ENCODE measurements around the gene FAN1.
A peak's percentile ranks its signal among the peaks of the same experiment; 100 is the strongest.
"Not testable (repeated sequence)": the region's sequence is repeated elsewhere in the genome, so short reads cannot be mapped to it uniquely, and the experiment has no call there.

FAN1 gene

DNA sequence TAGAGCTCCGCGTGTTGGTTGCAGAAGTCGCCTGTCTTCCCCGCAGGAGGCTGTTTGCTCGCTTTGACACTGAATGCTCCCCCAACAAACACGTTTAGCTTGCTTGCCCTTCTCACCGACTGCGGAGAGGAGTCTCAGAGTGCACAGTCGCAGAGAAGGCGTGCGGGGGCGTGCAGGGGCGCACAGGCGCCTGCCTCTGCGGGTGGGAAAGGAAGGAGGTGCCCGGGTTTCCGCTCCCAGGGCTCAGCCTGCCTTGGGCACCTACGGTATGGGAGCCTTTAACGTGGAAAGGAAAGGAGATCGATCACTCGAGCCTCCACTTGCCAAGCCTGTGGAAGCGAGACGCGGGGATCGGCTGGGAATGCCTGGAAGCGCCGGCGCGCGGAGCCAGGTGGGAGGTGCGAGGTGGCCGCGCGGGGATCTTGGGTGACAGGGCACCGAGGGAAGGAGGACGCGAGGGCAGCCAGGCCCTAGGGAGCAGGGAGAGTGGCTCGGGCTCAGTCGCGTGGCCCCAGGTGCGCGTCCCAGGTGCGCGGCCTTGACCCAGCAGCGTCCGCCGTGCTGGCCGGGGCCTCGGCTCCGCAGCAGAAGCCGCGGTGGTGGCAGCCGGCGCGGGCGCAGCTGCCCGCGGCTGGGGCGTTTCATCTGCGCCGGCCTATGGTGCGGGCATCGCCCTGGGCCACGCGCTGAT, at the start of gene FAN1:
Gene FAN1 (plus strand): TSS at position 419 of the 691 bp plus-strand sequence. CDS start 749 bp downstream, outside the sequence.
- peak; percentile 86 to 88 for DNase-seq

DNA sequence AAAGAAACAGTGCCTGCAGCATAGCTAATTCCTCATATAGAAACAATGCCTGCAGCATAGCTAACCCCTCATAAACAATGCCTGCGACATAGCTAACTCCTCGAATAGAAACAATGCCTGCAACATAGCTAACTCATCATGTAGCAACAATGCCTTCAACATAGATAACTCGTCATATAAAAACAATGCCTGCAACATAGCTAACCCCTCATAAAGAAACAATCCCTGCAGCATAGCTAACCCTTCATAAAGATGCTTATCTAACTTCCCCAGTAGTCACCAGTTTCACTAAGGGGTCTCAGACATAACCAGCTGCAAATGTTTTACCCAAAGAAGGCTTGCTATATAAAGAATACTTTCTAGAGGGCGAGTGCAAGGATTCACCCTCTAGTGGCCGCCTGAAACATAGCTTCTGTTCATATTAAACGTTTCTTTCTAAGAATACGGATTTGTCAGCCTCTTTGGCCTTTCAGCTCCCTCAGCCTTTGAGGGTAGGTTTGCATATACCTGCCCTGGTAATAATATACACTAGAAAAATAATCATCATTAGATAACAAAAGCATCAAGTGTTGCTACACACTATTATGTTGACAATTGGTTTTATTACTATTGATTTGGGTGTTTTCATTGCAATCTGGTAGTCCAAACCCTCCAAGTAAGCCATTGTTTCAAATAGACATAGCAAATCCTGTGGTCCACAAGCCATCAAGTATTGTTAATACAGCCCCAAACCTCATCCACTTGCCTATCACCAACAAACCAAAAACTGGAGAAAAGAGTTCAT, 44.4 kb upstream of the FAN1 start:
- no peak for DNase-seq

DNA sequence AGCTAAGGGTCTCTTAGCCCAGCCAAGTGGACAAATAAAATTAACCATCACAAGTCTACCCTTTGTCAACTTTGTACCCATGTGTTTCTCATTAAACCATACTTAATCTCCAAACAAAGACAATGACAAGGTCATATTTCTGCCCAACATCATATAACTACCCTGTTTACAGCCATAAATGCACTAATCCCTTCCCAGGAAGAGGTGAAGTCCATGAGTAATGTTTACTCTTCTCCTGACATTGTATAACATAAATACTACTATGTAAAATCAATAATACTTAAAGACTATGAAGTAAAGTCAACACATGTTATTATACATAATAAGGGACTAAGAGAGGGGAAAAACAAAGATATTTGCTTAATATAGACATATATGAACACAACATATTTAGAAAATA, 38.5 kb upstream of the FAN1 start:
- no peak for DNase-seq

- DNase-seq, result no peak
Observed at GRCh38 chr15:30870681-30871080, 33.0 kb upstream of the FAN1 start.

DNA sequence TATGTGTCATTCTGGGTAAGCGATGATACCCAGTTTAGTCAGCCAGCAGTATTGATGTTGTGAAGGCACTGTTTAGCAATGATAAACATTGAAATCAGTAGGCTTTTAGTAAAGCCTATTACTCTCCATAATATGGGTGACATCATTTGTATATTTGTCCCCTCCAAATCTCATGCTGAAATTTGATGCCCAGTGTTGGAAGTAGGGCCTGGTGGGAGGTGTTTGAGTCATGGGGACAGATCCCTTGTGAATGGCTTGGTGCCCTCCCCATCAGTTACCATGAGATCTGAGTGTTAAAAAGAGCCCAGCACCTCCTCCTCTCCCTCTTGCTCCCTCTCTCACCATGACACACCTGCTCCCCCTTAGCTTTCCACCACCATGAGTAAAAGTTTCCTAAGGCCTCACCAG, 31.4 kb upstream of the FAN1 start:
- no peak for DNase-seq

DNA sequence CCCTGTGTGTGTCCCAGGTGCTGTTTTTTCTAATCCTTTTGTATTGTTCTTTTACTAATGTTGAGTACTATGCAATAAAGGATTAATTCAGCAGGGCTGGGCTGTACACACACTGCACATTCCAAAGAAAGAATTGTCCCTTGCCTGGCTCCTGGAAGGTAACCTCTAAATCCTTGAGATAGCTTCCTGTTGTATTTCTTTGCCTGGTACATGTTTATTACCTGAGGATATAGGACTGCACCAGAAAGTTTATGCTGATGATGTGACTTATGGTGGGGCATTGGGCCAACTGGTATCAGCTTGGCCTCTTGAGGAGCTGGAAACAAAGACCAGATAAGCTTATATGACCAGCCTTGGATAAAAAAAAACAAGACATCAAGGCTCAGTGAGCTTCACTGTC, 26.6 kb upstream of the FAN1 start:
- no peak for DNase-seq

- no peak for DNase-seq
Observed at GRCh38 chr15:30878515-30878914, 25.2 kb upstream of the FAN1 start.

GRCh38 chr15:30882849-30883433, 20.8 kb upstream of the FAN1 start:
- no peak for DNase-seq

DNA sequence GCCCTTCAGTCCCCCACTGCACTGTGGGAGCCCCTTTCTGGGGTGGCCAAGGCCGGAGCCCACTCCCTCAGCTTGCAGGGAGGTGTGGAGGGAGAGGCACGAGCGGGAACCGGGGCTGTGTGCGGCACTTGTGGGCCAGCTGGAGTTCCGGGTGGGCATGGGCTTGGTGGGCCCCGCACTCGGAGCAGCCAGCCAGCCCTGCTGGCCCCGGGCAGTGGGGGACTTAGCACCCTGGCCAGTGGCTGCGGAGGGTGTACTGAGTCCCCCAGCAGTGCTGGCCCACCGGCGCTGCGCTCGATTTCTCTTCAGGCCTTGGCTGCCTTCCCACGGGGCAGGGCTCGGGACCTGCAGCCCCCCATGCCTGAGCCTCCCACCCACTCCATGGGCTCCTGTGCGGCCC, 20.0 kb upstream of the FAN1 start:
- not testable (repeated sequence) for DNase-seq

GRCh38 chr15:30885814-30886213, 17.9 kb upstream of the FAN1 start:
- DNase-seq, result no peak

- peak in 1 of 2 donors; percentile 14 for DNase-seq
Observed at GRCh38 chr15:30889196-30889595, 14.5 kb upstream of the FAN1 start.

DNA sequence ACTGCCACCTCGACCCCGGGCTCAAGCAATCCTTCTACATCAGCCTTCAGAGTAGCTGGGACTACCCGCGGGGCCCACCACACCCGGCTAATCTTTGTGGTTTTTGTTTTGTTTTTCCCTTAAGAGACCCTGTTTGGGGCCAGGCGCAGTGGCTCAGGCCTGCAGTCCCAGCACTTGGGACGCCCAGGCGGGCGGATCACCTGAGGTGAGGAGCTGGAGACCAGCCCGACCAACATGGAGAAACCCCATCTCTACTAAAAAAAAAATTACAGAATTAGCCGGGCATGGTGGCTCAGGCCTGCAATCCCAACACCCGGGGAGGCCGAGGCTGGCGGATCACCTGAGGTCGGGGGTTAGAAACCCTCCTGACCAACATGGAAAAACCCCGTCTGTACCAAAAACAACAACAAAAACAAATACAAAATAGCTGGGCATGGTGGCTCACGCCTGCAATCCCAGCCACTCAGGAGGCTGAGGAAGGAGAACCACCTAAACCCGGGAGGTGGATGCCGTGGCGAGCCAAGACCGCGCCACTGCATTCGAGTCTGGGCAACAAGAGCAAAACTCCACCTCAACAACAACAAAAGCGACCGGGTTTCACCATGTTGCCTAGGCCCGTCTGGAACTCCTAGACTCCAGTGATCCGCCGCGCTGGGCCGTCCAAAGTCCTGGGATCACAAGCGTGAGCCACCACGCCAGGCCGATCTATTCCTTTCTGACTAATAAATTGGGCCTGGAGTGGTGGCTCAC, 8.1 kb upstream of the FAN1 start:
- DNase-seq, result no peak

DNA sequence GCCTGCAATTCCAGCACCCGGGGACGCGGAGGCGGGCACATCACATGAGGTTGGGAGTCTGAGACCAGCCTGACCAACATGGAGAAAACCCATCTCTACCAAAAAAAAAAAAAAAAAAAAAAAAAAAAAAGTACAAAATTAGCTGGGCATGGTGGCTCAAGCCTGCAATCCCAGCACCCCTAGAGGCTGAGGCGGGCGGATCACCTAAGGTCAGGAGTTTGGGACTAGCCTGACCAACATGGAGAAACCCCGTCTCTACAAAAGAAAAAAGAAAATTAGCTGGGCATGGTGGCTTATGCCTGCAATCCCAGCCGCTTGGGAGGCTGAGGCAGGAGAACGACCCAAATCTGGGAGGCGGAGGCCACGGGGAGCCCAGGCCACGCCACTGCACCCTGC, 7.5 kb upstream of the FAN1 start:
- DNase-seq, result no peak

GRCh38 chr15:30901889-30902288, 1.8 kb upstream of the FAN1 start:
- DNase-seq, result no peak

DNA sequence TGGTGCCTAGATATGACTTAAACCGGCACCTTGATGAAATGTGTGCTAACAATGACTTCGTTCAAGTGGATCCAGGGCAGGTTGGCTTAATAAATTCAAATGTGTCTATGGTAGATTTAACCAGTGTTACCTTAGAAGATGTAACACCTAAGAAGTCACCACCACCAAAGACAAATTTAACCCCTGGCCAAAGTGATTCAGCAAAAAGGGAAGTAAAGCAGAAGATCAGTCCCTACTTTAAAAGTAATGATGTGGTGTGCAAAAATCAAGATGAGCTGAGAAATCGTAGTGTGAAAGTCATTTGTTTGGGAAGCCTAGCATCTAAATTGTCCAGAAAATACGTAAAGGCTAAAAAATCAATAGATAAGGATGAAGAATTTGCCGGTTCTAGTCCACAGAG, 1.1 kb downstream of the FAN1 start:
- no peak for DNase-seq

DNA sequence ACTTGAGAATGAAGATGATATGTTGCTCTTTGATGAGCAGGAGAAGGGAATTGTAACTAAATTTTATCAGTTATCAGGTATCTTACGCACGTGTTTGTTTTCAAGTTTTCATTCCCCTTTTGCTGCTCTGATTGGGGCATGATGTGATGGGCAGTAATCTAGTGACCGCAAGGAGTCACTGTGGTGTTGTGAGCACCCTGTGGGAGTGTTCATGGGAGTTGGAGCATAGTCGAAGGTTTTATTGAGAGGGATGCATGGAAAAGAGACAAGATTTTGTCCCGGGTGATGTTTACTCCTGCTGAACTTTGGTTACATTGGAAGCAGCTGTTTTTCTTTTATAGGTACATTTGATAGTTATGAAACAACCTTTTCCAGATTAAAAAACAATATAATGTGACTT, 2.1 kb downstream of the FAN1 start:
- no peak for DNase-seq

- DNase-seq, result no peak
Observed at GRCh38 chr15:30906366-30906765, 2.7 kb downstream of the FAN1 start.

- DNase-seq, result no peak
Observed at GRCh38 chr15:30913761-30914160, 10.0 kb downstream of the FAN1 start.

DNA sequence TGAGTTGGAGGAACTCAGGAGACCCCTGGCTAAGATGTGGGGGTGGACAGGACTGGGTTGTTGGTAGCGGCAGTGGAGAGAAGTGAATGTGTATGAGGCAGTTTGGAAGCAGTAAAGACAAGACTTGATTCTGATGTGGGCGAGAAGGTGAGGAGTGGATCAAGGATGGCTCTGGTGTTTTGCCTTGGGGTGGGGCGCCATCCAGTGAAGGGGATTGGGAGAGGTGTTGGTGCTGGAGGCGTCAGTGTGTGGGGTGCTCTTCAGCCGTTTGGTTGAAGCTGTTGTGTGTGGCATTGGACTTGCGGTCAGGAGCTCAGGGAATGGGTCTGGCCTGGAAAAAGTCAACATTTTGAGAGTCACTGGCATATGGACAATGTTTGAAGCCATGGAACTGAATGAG, 13.3 kb downstream of the FAN1 start:
- no peak for DNase-seq

GRCh38 chr15:30917675-30918074, 14.0 kb downstream of the FAN1 start:
- no peak for DNase-seq

DNA sequence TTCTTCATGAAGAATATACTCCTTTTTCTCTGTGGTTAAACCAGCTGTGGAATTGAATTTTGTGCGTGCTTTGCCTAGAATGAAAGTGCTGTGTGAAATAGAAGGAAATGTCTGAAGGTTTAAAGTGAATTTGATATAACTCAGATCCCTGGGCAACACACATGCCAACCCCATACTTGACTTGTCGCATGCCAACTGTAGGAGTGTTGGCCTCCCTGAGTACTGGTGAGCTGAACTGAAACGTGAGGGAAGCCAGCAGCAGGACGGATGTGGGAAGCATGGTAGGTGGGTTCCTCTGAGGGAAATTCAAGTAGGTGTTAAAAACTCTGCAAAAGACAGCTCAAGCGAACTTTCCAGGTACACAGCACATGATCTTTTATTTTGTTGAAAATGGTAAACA, 14.7 kb downstream of the FAN1 start:
- DNase-seq, result no peak

GRCh38 chr15:30919877-30920550, 16.3 kb downstream of the FAN1 start:
- DNase-seq, result no peak

GRCh38 chr15:30921106-30921505, 17.4 kb downstream of the FAN1 start:
- no peak for DNase-seq
